GM04504 (cell line): ENCODE results near the gene NCK2.
A peak's percentile ranks its signal among the peaks of the same experiment; 100 is the strongest.
"Not testable (repeated sequence)": the region's sequence is repeated elsewhere in the genome, so short reads cannot be mapped to it uniquely, and the experiment has no call there.

Experiments
- DNase-seq: peaks from one replicate; pipeline ENCODE4 v3.0.0-alpha.2; 2012; ENCODE audit warnings: low read depth

NCK2 gene

GRCh38 chr2:105893011-105893995 lies 148.6 kb downstream of the NCK2 start:
- DNase-seq = peak; percentile 10

- no peak for DNase-seq
These were observed 149.7 kb downstream of the NCK2 start for GRCh38 chr2:105894327-105894944.

GRCh38 chr2:105895990-105896764 lies 151.5 kb downstream of the NCK2 start:
- DNase-seq = no peak

GRCh38 chr2:105896765-105897163 lies 152.1 kb downstream of the NCK2 start:
- DNase-seq = no peak

GRCh38 chr2:105897694-105898093 lies 153.0 kb downstream of the NCK2 start:
- DNase-seq = not testable (repeated sequence)

DNA sequence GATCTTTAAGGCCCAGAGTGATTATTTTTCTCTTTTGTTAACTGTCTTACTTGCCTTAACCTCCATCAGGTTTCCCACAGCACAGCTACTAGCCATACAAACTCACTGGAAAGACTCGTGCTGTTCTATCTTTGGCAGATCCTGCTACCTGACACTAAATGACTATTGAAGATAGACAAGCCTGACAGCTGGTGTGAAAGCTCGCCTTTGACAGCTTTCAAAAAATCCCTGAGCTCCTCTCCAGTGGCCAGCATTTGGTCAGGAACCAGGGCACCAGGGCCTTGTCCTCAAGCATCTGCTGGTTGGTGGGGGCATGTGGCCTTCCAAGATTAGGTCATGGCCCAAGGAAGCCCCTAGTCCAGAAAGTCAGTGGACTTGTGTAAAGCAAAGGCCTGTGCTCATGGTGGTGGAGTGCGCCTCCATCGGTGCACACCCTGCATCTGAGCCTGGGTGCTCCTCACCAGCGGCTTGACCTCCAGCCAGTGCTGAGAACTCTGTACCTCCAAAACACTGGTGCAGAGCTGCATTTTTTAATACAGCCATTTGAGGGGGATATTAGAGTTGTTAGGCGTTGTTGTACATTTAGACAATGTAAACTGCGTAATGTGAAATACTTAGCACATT lies 158.5 kb downstream of the NCK2 start:
- no peak for DNase-seq

GRCh38 chr2:105904938-105905337 lies 160.2 kb downstream of the NCK2 start:
- no peak for DNase-seq

GRCh38 chr2:105906481-105906880 lies 161.8 kb downstream of the NCK2 start:
- DNase-seq = no peak

- no peak for DNase-seq
These were observed 162.5 kb downstream of the NCK2 start for GRCh38 chr2:105907184-105907583.

GRCh38 chr2:105909215-105909614 lies 164.5 kb downstream of the NCK2 start:
- DNase-seq = no peak

DNA sequence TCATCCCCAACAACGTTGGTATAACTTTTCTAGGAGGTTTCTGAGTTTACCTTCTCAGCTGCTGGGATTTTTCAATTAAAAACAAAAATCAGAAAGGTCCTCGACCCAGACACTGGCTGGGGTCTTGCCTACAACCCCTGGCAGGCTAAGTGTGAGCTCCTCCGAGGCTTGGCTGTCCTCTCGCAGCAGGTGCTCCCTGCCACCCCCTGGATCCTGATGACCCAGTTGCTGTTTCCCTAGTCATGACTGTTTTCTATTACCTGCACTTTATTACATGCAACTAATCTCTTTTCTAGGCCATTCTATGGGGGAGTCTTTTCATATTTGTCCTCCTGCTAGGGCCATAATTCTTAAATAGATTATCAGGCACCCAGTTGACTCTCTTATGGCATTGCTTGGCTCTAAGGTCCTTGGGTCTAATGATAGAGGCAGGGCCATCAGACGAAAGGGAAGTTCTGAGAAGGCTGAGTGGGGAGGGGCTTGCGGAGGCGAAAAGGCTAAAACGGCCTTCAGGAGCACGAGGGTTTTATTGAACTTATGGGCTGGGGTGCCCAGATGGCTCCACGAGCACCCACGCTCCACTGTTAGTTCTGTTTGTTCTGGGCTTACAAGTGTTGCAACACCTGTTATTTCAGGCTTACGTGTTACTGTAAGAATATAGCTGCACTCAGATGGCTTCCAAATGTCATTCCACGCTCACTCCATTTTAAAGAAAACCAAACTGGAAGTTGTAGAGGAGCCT lies 166.0 kb downstream of the NCK2 start:
- DNase-seq = no peak

- no peak for DNase-seq
These were observed 166.7 kb downstream of the NCK2 start for GRCh38 chr2:105911425-105911824.

DNA sequence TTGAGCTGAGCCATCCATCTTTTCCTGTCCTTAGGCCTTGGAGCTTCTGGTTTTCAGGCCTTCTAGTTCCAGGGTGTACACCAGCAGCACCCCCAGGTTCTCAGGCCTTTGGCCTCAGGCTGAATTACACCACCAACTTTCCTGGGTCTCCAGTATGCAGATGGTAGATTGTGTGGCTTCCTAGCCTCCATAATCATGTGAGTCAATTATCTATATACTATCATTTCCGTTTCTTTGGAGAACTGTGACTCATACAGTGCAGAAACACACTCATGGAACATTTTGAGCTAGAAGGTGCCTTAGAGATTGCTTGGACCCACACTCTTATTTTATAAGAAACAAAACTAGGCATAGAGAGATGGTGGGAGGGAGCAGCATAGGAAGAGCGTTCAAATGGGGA lies 167.4 kb downstream of the NCK2 start:
- no peak for DNase-seq

- DNase-seq = no peak
These were observed 170.4 kb downstream of the NCK2 start for GRCh38 chr2:105915005-105915558.

DNA sequence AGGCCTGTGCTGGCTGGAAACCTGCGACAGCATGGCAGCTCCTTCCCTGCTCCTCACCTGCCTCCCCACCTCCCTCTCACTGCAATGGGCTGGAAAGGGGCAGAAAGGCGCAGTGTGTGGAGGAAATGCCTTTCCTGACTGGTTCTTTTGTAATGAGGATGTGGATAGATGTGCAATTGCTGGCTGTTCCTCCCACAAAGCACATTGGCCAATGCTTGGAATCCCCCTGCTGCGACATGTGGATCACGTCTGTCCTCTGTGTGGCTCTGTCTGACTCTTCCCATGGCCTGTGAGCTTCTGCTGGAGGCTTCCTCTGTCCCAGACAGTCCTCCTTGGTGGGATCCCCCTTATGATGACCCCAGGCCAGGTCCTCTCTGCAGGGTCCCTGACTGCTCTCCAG lies 172.5 kb downstream of the NCK2 start:
- no peak for DNase-seq

- DNase-seq = no peak
These were observed 173.0 kb downstream of the NCK2 start for GRCh38 chr2:105917688-105918087.

DNA sequence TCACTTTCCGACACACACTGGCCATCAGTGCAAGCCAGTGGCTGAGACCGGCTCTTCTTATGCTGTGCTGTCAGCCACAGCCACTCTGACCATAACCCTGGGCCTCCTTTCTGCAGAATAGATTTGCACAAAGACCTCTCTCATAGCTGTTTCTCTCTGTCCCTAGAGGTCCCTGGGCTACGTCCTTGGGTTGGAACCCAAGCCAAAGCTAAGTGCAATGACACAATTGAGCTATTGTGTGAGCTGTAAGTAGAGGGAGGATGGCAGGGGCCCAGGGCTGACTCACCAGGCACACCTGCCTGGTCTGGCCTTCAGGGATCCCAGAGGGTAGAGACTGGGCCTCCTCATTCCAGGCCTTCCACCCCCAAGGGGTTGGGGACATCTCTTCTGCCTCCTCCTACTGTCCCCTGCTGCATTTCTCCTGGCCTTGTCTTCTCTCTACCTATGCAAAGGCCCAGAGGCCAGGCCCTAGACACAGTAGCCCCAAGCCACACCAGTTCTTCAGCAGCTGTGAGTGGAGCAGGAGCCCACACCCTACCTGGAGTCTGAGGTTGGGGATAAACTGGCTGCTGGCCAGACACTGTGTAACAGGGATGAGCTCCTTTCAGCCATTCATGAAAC lies 174.6 kb downstream of the NCK2 start:
- DNase-seq = no peak

DNA sequence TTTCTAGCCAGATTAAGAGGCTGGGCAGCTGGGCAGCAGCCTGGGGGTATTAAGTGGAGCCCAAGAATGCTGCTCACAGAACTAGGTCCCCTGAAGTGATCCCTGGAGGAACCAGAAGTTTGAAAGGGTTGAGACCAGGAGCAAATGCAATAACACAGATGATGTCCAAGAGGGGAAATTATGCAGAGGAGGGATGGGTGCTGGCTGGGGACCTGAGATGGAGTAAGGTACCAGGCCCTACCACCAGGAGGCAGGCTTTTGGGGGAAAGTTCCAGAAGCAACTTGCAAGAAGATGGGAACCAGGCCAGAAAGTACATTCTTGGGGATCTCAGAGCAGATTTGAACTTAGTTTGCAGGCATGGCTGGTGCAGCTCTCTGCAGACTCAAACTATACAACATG lies 175.1 kb downstream of the NCK2 start:
- DNase-seq = peak; percentile 4

DNA sequence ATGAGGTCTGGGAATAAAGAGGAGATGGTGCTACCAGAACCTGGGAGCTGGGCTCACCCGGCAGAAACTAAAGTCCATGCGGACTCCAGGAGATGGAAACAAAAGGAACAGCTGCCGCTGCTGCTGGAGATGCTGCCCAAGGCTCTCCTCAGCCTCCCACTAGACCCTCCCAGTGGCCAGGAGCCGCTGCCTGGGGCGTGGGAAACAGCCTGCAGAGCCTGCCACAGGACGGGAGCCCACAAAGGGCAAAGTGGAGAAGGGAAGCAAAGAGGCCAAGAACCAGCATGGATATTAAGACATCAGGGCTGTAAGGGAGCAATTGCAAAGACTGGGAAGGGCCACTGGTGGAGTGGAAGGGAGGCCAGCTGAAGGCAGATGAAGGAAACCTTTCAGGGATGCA lies 179.6 kb downstream of the NCK2 start:
- DNase-seq = no peak

DNA sequence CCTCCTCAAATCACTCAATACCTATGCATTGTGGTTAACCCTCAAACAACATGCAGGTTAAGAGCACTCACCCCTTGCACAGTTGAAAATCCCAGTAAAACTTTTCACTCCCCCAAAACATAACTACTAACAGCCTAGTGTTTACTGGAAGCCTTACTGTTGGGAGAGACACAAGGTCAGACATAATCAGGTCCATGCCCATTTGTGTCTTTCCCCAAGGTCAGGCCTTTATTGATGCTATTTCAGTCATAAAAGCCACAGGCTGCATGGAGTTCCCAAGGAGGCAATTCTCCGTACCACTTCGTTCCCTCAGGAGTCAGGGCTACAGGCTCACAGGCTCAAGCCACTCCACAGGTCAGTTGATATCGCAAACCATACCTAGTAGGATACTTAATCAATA lies 180.2 kb downstream of the NCK2 start:
- no peak for DNase-seq

GRCh38 chr2:105925390-105925789 lies 180.7 kb downstream of the NCK2 start:
- no peak for DNase-seq
